Activated CD8-positive, alpha-beta memory T cell treated with anti-CD3 and anti-CD28 coated beads, Interleukin-2, amount 10 ng/mL, durations not matched to agents 7 days and 5 days (primary cell): Measurements from ENCODE around the gene CD36. TPM values are rescaled to one million over a fixed set of nuclear protein-coding genes. Genes with fewer than 3 reads are reported as not detected.

Experiments
- ATAC-seq: fragments of 150-1000 bp; cut with Tn5 transposase; one replicate; pipeline ENCODE4 v1.10.0; 2021; ENCODE audit warnings: moderate library complexity
- CTCF ChIA-PET: fragments of 350-600 bp; sonication (Branson Sonifier 250); formaldehyde crosslinking; loops from one replicate; lab custom pipeline; 2021; ENCODE audit warnings: antibody characterized with exemption; lab: Charles Lee
- DNase-seq: peaks from one replicate; pipeline ENCODE4 v3.0.0-alpha.2; 2020
- H3K27ac Mint-ChIP-seq: one replicate; pipeline ENCODE4 v1.8.0; 2021; ENCODE audit warnings: mild to moderate bottlenecking, mixed read lengths
- H3K27me3 Mint-ChIP-seq: one replicate; pipeline ENCODE4 v1.8.0; 2021; ENCODE audit warnings: mixed read lengths
- H3K36me3 Mint-ChIP-seq: one replicate; pipeline ENCODE4 v1.8.0; 2021; ENCODE audit warnings: mild to moderate bottlenecking, mixed read lengths
- H3K4me1 Mint-ChIP-seq: one replicate; pipeline ENCODE4 v1.8.0; 2021; ENCODE audit warnings: mixed read lengths
- H3K4me3 Mint-ChIP-seq: one replicate; pipeline ENCODE4 v1.8.0; 2021; ENCODE audit warnings: mild to moderate bottlenecking, moderate library complexity, mixed read lengths
- H3K9me3 Mint-ChIP-seq: one replicate; pipeline ENCODE4 v1.8.0; 2022; ENCODE audit warnings: low read depth, mixed read lengths
- total RNA-seq, 2 experiments: library from RNA; stranded (reverse); gene quantifications; one replicate each; pipeline ENCODE4 v1.2.3, GENCODE V29; 2021

CD36 gene
- total RNA-seq, 2 experiments from 2014 or later: not detected

GRCh38 chr7:80611779-80612178 lies 26.7 kb upstream of the CD36 start:
- H3K27ac Mint-ChIP-seq: no peak overlapping the region
- no peaks in the 10 kb centered on the region for H3K27me3 Mint-ChIP-seq
- DNase-seq (no peak), ATAC-seq (no peak)
- no peaks in the 10 kb centered on the region for H3K4me1 Mint-ChIP-seq
- no peaks in the 10 kb centered on the region for H3K36me3 Mint-ChIP-seq
- H3K4me3 Mint-ChIP-seq: no peak overlapping the region
- H3K9me3 Mint-ChIP-seq: peaks cover 3% of the 10 kb centered on the region
- CTCF ChIA-PET: no interaction called here

DNA sequence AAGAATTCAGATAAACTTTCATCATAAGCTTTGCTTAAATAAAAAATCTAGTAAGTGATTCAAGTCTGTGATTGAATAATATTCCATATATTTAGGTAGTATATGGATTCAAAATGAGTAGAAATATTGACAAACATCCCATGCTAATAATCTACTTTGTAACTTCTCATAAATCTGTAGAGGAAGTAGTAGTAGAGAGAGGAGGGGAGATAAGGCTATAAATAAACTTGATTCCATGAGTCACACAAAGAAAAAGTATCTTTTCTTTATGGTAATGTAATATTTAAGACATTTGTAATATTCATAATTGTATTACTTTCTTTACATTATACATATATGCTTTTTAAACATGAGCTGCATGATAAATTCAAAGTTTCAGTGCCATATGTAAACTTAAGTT lies 25.6 kb upstream of the CD36 start:
- no peak overlapping the region for H3K27ac Mint-ChIP-seq
- H3K27me3 Mint-ChIP-seq: no peaks in the 10 kb centered on the region
- DNase-seq: no peak
- ATAC-seq: no peak
- CTCF ChIA-PET: no interaction called here
- H3K9me3 Mint-ChIP-seq: peaks cover 3% of the 10 kb centered on the region
- no peaks in the 10 kb centered on the region for H3K4me1 Mint-ChIP-seq
- no peak overlapping the region for H3K4me3 Mint-ChIP-seq
- H3K36me3 Mint-ChIP-seq: no peaks in the 10 kb centered on the region

- Mint-ChIP-seq H3K4me1 (no peaks in the 10 kb centered on the region), H3K27me3 (no peaks in the 10 kb centered on the region), H3K36me3 (no peaks in the 10 kb centered on the region), H3K27ac (no peak overlapping the region), H3K4me3 (no peak overlapping the region), H3K9me3 (peaks cover 3% of the 10 kb centered on the region)
- ATAC-seq (no peak), DNase-seq (no peak)
- CTCF ChIA-PET: no interaction called here
Observed at GRCh38 chr7:80613519-80613918, 24.9 kb upstream of the CD36 start.

- H3K4me1 Mint-ChIP-seq: no peaks in the 10 kb centered on the region
- no peaks in the 10 kb centered on the region for H3K9me3 Mint-ChIP-seq
- H3K36me3 Mint-ChIP-seq: no peaks in the 10 kb centered on the region
- CTCF ChIA-PET: no interaction called here
- DNase-seq: no peak
- H3K27me3 Mint-ChIP-seq: no peaks in the 10 kb centered on the region
- no peak for ATAC-seq
- H3K27ac Mint-ChIP-seq: no peak overlapping the region
- H3K4me3 Mint-ChIP-seq: no peak overlapping the region
Observed at GRCh38 chr7:80614851-80615271, 23.6 kb upstream of the CD36 start.

DNA sequence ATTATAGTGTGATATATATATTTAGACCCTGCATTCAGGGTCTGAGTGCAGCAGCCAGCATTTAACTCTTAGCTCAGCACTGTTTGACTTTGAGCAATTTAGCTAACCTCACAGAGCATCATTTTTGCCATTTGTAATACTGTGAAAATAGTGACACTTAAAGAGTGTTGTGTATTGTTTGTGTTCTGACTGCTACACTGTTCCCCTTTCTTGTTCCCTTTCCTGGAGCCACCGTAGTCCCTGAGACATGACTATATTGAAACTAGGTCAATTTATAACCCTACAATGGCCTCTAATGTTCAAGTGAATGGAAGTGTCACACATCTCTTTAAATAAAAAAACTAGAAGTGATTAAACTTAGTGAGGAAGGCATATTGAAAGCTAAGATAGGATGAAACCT lies 20.3 kb upstream of the CD36 start:
- no peaks in the 10 kb centered on the region for H3K9me3 Mint-ChIP-seq
- DNase-seq: no peak
- CTCF ChIA-PET: no interaction called here
- H3K36me3 Mint-ChIP-seq: no peaks in the 10 kb centered on the region
- H3K27me3 Mint-ChIP-seq: no peaks in the 10 kb centered on the region
- no peak overlapping the region for H3K27ac Mint-ChIP-seq
- H3K4me3 Mint-ChIP-seq: no peak overlapping the region
- no peaks in the 10 kb centered on the region for H3K4me1 Mint-ChIP-seq
- no peak for ATAC-seq

GRCh38 chr7:80619741-80620140 lies 18.7 kb upstream of the CD36 start:
- CTCF ChIA-PET: no interaction called here
- Mint-ChIP-seq H3K27ac (no peak overlapping the region), H3K9me3 (no peaks in the 10 kb centered on the region), H3K27me3 (no peaks in the 10 kb centered on the region), H3K36me3 (no peaks in the 10 kb centered on the region), H3K4me1 (no peaks in the 10 kb centered on the region), H3K4me3 (no peak overlapping the region)
- DNase-seq: no peak
- ATAC-seq: no peak

GRCh38 chr7:80622541-80622940 lies 15.9 kb upstream of the CD36 start:
- Mint-ChIP-seq H3K4me1 (no peaks in the 10 kb centered on the region), H3K4me3 (no peak overlapping the region), H3K27ac (no peak overlapping the region), H3K27me3 (no peaks in the 10 kb centered on the region), H3K9me3 (no peaks in the 10 kb centered on the region), H3K36me3 (no peaks in the 10 kb centered on the region)
- DNase-seq (no peak), ATAC-seq (no peak)
- CTCF ChIA-PET: no interaction called here

GRCh38 chr7:80623503-80624252 lies 14.8 kb upstream of the CD36 start:
- CTCF ChIA-PET: no interaction called here

DNA sequence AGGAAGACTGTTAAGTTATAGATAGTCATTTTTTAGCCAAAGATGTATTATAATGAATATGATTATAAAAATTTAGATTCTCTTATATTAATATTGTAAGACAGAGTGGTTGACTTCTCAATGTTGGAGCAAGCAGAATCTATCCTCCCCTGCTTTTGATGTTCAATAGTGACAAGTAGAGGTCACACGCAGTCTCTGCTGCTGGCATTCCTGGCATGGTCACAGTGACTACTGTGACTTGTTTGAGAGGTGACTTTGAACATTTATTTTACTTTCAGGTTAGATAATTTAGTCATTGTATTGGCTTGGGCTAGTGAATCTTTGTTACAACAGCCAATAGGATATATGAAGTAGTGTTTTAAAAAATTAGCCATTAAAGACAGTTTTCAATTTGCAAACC lies 13.7 kb upstream of the CD36 start:
- Mint-ChIP-seq H3K27me3 (no peaks in the 10 kb centered on the region), H3K4me3 (no peak overlapping the region), H3K36me3 (no peaks in the 10 kb centered on the region), H3K4me1 (no peaks in the 10 kb centered on the region), H3K9me3 (no peaks in the 10 kb centered on the region), H3K27ac (no peak overlapping the region)
- no peak for DNase-seq
- CTCF ChIA-PET: no interaction called here
- ATAC-seq: no peak

More at GRCh38 chr7:80623503-80624252, 14.8 kb upstream of the CD36 start:
- DNase-seq (no peak), ATAC-seq (no peak)
- no peak overlapping the region for H3K27ac Mint-ChIP-seq
- no peaks in the 10 kb centered on the region for H3K27me3 Mint-ChIP-seq
- no peaks in the 10 kb centered on the region for H3K36me3 Mint-ChIP-seq
- H3K9me3 Mint-ChIP-seq: no peaks in the 10 kb centered on the region
- no peaks in the 10 kb centered on the region for H3K4me1 Mint-ChIP-seq
- H3K4me3 Mint-ChIP-seq: no peak overlapping the region

GRCh38 chr7:80629023-80629422 lies 9.4 kb upstream of the CD36 start:
- Mint-ChIP-seq H3K27ac (no peak overlapping the region), H3K9me3 (no peaks in the 10 kb centered on the region), H3K4me1 (no peaks in the 10 kb centered on the region), H3K27me3 (no peaks in the 10 kb centered on the region), H3K36me3 (no peaks in the 10 kb centered on the region), H3K4me3 (no peak overlapping the region)
- CTCF ChIA-PET: no interaction called here
- DNase-seq (no peak), ATAC-seq (no peak)

- no peak overlapping the region for H3K27ac Mint-ChIP-seq
- no peak for DNase-seq
- CTCF ChIA-PET: no interaction called here
Observed at GRCh38 chr7:80630608-80631405, 7.6 kb upstream of the CD36 start.

GRCh38 chr7:80631421-80631820 lies 7.0 kb upstream of the CD36 start:
- no peak overlapping the region for H3K4me3 Mint-ChIP-seq
- H3K27me3 Mint-ChIP-seq: no peaks in the 10 kb centered on the region
- ATAC-seq: no peak
- H3K9me3 Mint-ChIP-seq: no peaks in the 10 kb centered on the region
- no peaks in the 10 kb centered on the region for H3K4me1 Mint-ChIP-seq
- no peak overlapping the region for H3K27ac Mint-ChIP-seq
- DNase-seq: no peak
- H3K36me3 Mint-ChIP-seq: no peaks in the 10 kb centered on the region
- CTCF ChIA-PET: no interaction called here

More at GRCh38 chr7:80630608-80631405, 7.6 kb upstream of the CD36 start:
- no peaks in the 10 kb centered on the region for H3K27me3 Mint-ChIP-seq
- no peak overlapping the region for H3K4me3 Mint-ChIP-seq
- no peaks in the 10 kb centered on the region for H3K36me3 Mint-ChIP-seq
- H3K9me3 Mint-ChIP-seq: no peaks in the 10 kb centered on the region
- no peaks in the 10 kb centered on the region for H3K4me1 Mint-ChIP-seq
- no peak for ATAC-seq

- H3K4me1 Mint-ChIP-seq: no peaks in the 10 kb centered on the region
- no peaks in the 10 kb centered on the region for H3K36me3 Mint-ChIP-seq
- no peaks in the 10 kb centered on the region for H3K27me3 Mint-ChIP-seq
- CTCF ChIA-PET: interaction anchor here (1.1 kb wide), 1 partner anchor 11 kb away, joined by 3 read pairs; no protein-coding TSS in a partner anchor
- DNase-seq: no peak
- no peaks in the 10 kb centered on the region for H3K9me3 Mint-ChIP-seq
- no peak for ATAC-seq
- no peak overlapping the region for H3K4me3 Mint-ChIP-seq
- H3K27ac Mint-ChIP-seq: no peak overlapping the region
Observed at GRCh38 chr7:80632139-80632538, 6.3 kb upstream of the CD36 start.

DNA sequence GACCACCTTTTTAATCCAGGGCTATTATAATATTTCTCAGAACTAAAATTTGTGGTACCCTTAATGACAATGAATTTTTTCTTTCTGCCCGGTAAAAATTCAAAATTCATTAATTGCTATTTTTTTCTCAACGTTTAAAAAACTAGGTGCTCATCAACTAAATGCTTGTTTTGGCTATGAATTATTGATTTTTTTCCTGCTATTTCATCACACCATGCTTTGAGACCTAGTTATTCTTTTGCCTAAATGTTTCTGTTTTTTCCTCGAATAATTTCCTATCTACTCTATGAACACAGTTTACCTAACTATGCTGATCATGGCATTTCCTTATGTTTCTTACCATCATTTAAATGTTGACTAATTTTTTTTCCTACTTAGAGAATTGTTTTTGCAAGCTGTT lies 5.6 kb upstream of the CD36 start:
- Mint-ChIP-seq H3K9me3 (no peaks in the 10 kb centered on the region), H3K27ac (no peak overlapping the region), H3K27me3 (no peaks in the 10 kb centered on the region), H3K4me1 (no peaks in the 10 kb centered on the region), H3K36me3 (no peaks in the 10 kb centered on the region), H3K4me3 (no peak overlapping the region)
- no peak for ATAC-seq
- CTCF ChIA-PET: interaction anchor here (1.1 kb wide), 1 partner anchor 10 kb away, joined by 3 read pairs; no protein-coding TSS in a partner anchor
- DNase-seq: no peak
